SK-N-SH (cell line): Measurements from ENCODE around the gene SMCO2. TPM values are rescaled to one million over a fixed set of nuclear protein-coding genes. Genes with fewer than 3 reads are reported as not detected.

Source experiments
- CTCF ChIA-PET: fragments of 300-600, 350-600 bp; formaldehyde crosslinking; extraction: SDS; loops from one replicate; lab custom pipeline; 2021; lab: Yijun Ruan, JAX
- POLR2A ChIA-PET: fragments of 350-600 bp; sonication (Branson Sonifier 250); formaldehyde crosslinking; extraction: SDS; loops from one replicate; lab custom pipeline; 2020; ENCODE audit warnings: antibody characterized with exemption, inconsistent platforms; lab: Yijun Ruan, JAX
- DNase-seq: peaks from one replicate; pipeline ENCODE4 v3.0.0; 2012
- H2AFZ ChIP-seq: fragments of 200-600 bp; sonication (generic); 2 replicates; pipeline ENCODE4 v1.8.1; 2016; ENCODE audit warnings: antibody characterized with exemption, mild to moderate bottlenecking, low read depth
- H3F3A ChIP-seq: fragments of 200-600 bp; sonication (generic); replicated peaks from 2 replicates; pipeline ENCODE3; 2016; ENCODE audit warnings: antibody characterized with exemption, mild to moderate bottlenecking; ENCODE audit not compliant: insufficient read depth
- H3K27ac ChIP-seq, 2 experiments: fragments of 200-500 bp in 1 of 2; fragments of 200-600 bp in 1 of 2; sonication (Bioruptor generic) in 1 of 2; sonication (generic), shearing (Covaris generic) in 1 of 2; 2 replicates each; pipeline versions ENCODE4 v1.5.1 to v1.6.1; 2014 to 2016; ENCODE audit warnings: low read depth in 2 of 2, inconsistent platforms in 1 of 2, low read length in 1 of 2, mild to moderate bottlenecking in 1 of 2, mixed read lengths in 1 of 2
- H3K27me3 ChIP-seq: fragments of 200-600 bp; sonication (generic), shearing (Covaris generic); 2 replicates; pipeline ENCODE4 v1.6.1; 2016; ENCODE audit warnings: mixed run types; ENCODE audit not compliant: insufficient read depth
- H3K36me3 ChIP-seq, 2 experiments: fragments of 200-500 bp in 1 of 2; fragments of 200-600 bp in 1 of 2; sonication (Bioruptor generic) in 1 of 2; sonication (generic) in 1 of 2; replicated peaks in 1 of 2; 2 replicates each; pipeline versions ENCODE3 to v1.5.1; 2014 to 2016; ENCODE audit warnings: low read length in 1 of 2, mild to moderate bottlenecking in 1 of 2; ENCODE audit not compliant: insufficient read depth in 2 of 2, control insufficient read depth in 1 of 2
- H3K4me1 ChIP-seq, 2 experiments: fragments of 200-500 bp in 1 of 2; fragments of 200-600 bp in 1 of 2; sonication (Bioruptor generic) in 1 of 2; sonication (generic), shearing (Covaris generic) in 1 of 2; 2 replicates each; pipeline versions ENCODE4 v1.5.1 to v1.6.1; 2014 to 2016; ENCODE audit warnings: low read depth in 1 of 2, low read length in 1 of 2, mixed run types in 1 of 2; ENCODE audit not compliant: insufficient read depth in 2 of 2, control insufficient read depth in 1 of 2
- H3K4me2 ChIP-seq: fragments of 200-600 bp; sonication (generic), shearing (Covaris generic); 2 replicates; pipeline ENCODE4 v1.6.1; 2017; ENCODE audit warnings: mixed run types
- H3K4me3 ChIP-seq, 2 experiments: fragments of 200-500 bp in 1 of 2; fragments of 200-600 bp in 1 of 2; sonication (Bioruptor generic) in 1 of 2; sonication (generic), shearing (Covaris generic) in 1 of 2; 2 replicates each; pipeline versions ENCODE4 v1.5.1 to v1.8.1; 2014 to 2016; ENCODE audit warnings: low read depth in 2 of 2, inconsistent platforms in 1 of 2, low read length in 1 of 2, mild to moderate bottlenecking in 1 of 2, mixed read lengths in 1 of 2, moderate library complexity in 1 of 2
- H3K79me2 ChIP-seq: fragments of 200-600 bp; sonication (generic); 2 replicates; pipeline ENCODE4 v1.8.1; 2017; ENCODE audit warnings: mild to moderate bottlenecking; ENCODE audit not compliant: insufficient read depth
- H3K9ac ChIP-seq: fragments of 200-600 bp; sonication (generic); 2 replicates; pipeline ENCODE4 v1.6.1; 2017; ENCODE audit warnings: mixed run types
- H3K9me2 ChIP-seq: fragments of 200-600 bp; sonication (generic); 2 replicates; pipeline ENCODE4 v1.6.1; 2017; ENCODE audit warnings: mixed run types
- H3K9me3 ChIP-seq: fragments of 200-600 bp; sonication (generic); 2 replicates; pipeline ENCODE4 v1.6.1; 2017; ENCODE audit warnings: mixed run types, mild to moderate bottlenecking, moderate library complexity
- H4K20me1 ChIP-seq: fragments of 200-600 bp; sonication (generic); 2 replicates; pipeline ENCODE4 v1.6.1; 2017; ENCODE audit warnings: mild to moderate bottlenecking, mixed run types; ENCODE audit not compliant: insufficient read depth
- EZH2phosphoT487 ChIP-seq: fragments of 200-600 bp; sonication (generic); IDR thresholded peaks from 2 replicates; pipeline ENCODE4 v1.6.1; 2017; ENCODE audit warnings: low read depth, mixed run types, mild to moderate bottlenecking, antibody characterized with exemption, moderate library complexity, borderline replicate concordance
- FOXJ3 ChIP-seq: sonication (generic); formaldehyde crosslinking; IDR thresholded peaks from 2 replicates; pipeline ENCODE4 v1.5.1; 2020; ENCODE audit warnings: mild to moderate bottlenecking, missing genetic modification reagents
- RAD21 ChIP-seq: IDR thresholded peaks from 2 replicates; pipeline ENCODE4 v1.6.1; 2012; ENCODE audit warnings: mild to moderate bottlenecking, low read length
- RFX5 ChIP-seq: IDR thresholded peaks from 2 replicates; pipeline ENCODE4 v1.6.1; 2012; ENCODE audit warnings: mild to moderate bottlenecking, improper control_type of control experiment, low read length
- SMC3 ChIP-seq: IDR thresholded peaks from 2 replicates; pipeline ENCODE4 v1.6.1; 2012; ENCODE audit warnings: low read depth, low read length, improper control_type of control experiment
- YY1 ChIP-seq: IDR thresholded peaks from 2 replicates; pipeline ENCODE4 v1.4.0; 2012; ENCODE audit warnings: low read depth, mild to moderate bottlenecking
- WGBS: methylation state at CpG from one replicate; pipeline ENCODE4 v1.1.6; 2017; ENCODE audit warnings: low lambda C conversion rate; 5-methylcytosine and 5-hydroxymethylcytosine counted together
- polyA plus RNA-seq, 3 experiments: library from polyadenylated mRNA; depleted of rRNA; stranded (reverse); fragments of >200 nt; gene quantifications; 2 replicates each; pipeline ENCODE4 v1.2.3, GENCODE V29; 2012
- TF ChIP-seq, protein P1 (sequence below): fragments of 200-600 bp; sonication (generic); IDR thresholded peaks from 2 replicates; pipeline ENCODE4 v1.6.1; 2017; ENCODE audit warnings: antibody characterized with exemption, mild to moderate bottlenecking, moderate library complexity
- TF ChIP-seq, protein P2 (sequence below): fragments of 150-350 bp; IDR thresholded peaks from 2 replicates; pipeline ENCODE4 v1.6.1; 2016; ENCODE audit warnings: mild to moderate bottlenecking, low read depth, low read length

Gene SMCO2
- polyA plus RNA-seq, 1 of the 3 experiments (the other 2 are of a cell fraction): 0.21 TPM

DNA sequence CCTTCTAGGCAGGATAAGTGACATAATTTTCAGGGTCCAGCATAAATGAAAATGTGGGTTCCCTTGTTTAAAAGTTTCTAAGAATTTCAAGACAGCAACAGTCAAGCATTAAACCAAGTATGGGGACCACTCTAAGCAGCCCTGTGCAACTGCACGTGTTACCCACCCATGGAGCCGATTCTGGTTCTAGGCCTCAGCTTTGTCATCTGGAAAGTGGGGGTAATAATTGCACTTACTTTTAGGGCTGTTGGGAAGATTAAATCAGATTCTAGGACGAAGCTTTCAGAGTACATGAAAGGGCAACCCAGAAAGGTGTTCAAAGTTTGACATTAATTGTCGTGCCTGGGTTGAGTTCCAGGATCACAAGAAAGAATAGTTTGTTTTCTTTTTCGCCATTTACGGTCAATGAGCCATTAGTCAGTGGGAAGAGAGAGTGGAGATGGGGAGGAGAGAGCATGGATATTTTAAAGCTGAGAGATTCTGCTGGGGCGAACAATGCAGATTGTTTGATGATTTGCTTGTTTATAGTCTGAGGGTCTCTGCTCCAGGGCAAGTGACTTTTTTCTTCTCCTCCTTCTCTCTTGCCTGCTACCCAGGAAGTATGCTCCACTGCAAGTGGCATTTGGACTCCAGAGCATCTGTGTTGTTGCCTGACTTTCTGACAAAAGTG, 66.8 kb downstream of the SMCO2 start (continued):
- TF ChIP-seq, protein P1, sequence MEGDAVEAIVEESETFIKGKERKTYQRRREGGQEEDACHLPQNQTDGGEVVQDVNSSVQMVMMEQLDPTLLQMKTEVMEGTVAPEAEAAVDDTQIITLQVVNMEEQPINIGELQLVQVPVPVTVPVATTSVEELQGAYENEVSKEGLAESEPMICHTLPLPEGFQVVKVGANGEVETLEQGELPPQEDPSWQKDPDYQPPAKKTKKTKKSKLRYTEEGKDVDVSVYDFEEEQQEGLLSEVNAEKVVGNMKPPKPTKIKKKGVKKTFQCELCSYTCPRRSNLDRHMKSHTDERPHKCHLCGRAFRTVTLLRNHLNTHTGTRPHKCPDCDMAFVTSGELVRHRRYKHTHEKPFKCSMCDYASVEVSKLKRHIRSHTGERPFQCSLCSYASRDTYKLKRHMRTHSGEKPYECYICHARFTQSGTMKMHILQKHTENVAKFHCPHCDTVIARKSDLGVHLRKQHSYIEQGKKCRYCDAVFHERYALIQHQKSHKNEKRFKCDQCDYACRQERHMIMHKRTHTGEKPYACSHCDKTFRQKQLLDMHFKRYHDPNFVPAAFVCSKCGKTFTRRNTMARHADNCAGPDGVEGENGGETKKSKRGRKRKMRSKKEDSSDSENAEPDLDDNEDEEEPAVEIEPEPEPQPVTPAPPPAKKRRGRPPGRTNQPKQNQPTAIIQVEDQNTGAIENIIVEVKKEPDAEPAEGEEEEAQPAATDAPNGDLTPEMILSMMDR: no peak
- TF ChIP-seq RFX5 (no peak), YY1 (no peak)
- TF ChIP-seq, protein P2, sequence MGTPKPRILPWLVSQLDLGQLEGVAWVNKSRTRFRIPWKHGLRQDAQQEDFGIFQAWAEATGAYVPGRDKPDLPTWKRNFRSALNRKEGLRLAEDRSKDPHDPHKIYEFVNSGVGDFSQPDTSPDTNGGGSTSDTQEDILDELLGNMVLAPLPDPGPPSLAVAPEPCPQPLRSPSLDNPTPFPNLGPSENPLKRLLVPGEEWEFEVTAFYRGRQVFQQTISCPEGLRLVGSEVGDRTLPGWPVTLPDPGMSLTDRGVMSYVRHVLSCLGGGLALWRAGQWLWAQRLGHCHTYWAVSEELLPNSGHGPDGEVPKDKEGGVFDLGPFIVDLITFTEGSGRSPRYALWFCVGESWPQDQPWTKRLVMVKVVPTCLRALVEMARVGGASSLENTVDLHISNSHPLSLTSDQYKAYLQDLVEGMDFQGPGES: no peak

DNA sequence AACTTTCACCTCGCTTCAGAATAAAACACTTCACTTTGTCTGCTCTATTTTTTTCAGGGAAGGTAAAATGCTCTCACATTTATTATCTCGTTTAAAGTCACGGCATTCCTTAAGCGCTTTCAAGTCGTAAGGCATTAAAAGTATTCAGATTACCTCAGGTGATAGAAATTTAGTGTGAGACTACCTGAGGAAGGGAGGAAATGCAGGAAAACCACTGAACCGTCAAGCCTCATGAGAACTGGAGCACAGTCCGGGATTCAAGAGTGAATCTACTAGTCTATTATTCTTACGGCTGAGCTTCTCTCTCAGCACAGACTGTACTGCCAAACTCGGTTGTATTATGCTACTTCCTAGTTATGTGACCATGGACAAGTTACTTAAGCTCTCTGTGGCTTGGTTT, 69.1 kb downstream of the SMCO2 start:
- H3K79me2 ChIP-seq: no peaks in the 10 kb centered on the region
- 83% methylated on average over 9 of the region's 9 CpGs for WGBS

DNA sequence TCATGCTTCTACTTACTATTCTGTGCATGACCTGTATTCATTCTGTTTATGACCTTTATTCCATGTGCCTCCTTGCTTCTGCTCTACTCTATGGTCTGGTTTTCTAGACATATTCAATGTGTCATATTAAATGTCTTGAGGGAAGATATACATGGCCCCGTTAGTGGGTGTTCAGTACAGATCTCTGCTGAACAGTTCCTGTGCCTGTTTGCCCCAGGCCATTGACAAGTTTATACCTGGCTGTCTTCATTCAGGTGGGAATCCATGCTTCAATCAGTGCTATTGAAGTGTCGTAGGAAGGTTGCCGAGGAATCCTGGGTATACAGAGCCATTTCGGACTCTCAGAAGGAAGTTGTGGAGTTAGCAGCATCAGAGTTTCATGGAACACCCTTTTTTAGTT, 70.1 kb downstream of the SMCO2 start:
- ChIA-PET CTCF (no interaction called here), POLR2A (no interaction called here)
- H3K4me2 ChIP-seq: no peak overlapping the region
- no peaks in the 10 kb centered on the region for H3K27me3 ChIP-seq
- no peaks in the 10 kb centered on the region for H3K9me2 ChIP-seq
- 74% methylated on average over 4 of the region's 4 CpGs for whole genome bisulfite sequencing
- no peak overlapping the region for H2AFZ ChIP-seq
- H3K36me3 ChIP-seq: no peaks in the 10 kb centered on the region
- TF ChIP-seq FOXJ3 (CRISPR knock-in tag): no peak
- no peak for TF ChIP-seq SMC3
- TF ChIP-seq EZH2phosphoT487: no peak
- H3K27ac ChIP-seq: no peak overlapping the region; a peak in 1 of 4 replicates
- peaks cover 13 to 35% of the 10 kb centered on the region in 2 experiments; a peak in 3 of 4 replicates for H3K4me1 ChIP-seq
- no peak overlapping the region for H3K4me3 ChIP-seq
- no peak for DNase-seq
- H3K9me3 ChIP-seq: no peaks in the 10 kb centered on the region
- H3F3A ChIP-seq: peaks cover 8% of the 10 kb centered on the region
- H3K79me2 ChIP-seq: no peaks in the 10 kb centered on the region
- no peaks in the 10 kb centered on the region for H4K20me1 ChIP-seq
- no peak overlapping the region for H3K9ac ChIP-seq

More for the DNA sequence above, 69.1 kb downstream of the SMCO2 start:
- H4K20me1 ChIP-seq: no peaks in the 10 kb centered on the region
- H3K9me2 ChIP-seq: no peaks in the 10 kb centered on the region
- no peak overlapping the region for H3K4me3 ChIP-seq
- POLR2A ChIA-PET: no interaction called here
- no peaks in the 10 kb centered on the region for H3K27me3 ChIP-seq
- no peak for DNase-seq
- H3K4me2 ChIP-seq: no peak overlapping the region
- peaks cover 10 to 26% of the 10 kb centered on the region in 2 experiments; a peak in 3 of 4 replicates for H3K4me1 ChIP-seq
- H3K9me3 ChIP-seq: no peaks in the 10 kb centered on the region
- H3K27ac ChIP-seq: no peak overlapping the region
- H3F3A ChIP-seq: peaks cover 14% of the 10 kb centered on the region
- no peak overlapping the region for H2AFZ ChIP-seq
- TF ChIP-seq, protein P2: no peak
- TF ChIP-seq RAD21: no peak
- no peak for TF ChIP-seq EZH2phosphoT487
- H3K9ac ChIP-seq: no peak overlapping the region
- CTCF ChIA-PET: no interaction called here
- H3K36me3 ChIP-seq: no peaks in the 10 kb centered on the region
